B cell (primary cell): ENCODE measurements around the gene PDP2.

ENCODE experiments used
- EZH2 ChIP-seq: IDR thresholded peaks from 2 replicates; pipeline ENCODE4 v1.6.1; 2012; ENCODE audit warnings: borderline replicate concordance, low read depth, mild to moderate bottlenecking, moderate library complexity, low read length; ENCODE audit not compliant: insufficient read depth, poor library complexity, severe bottlenecking
- TF ChIP-seq, protein P1 (sequence below): fragments of 200-600 bp; IDR thresholded peaks from one replicate; pipeline ENCODE4 v1.8.0; 2022; ENCODE audit warnings: antibody characterized with exemption, mild to moderate bottlenecking

DNA sequence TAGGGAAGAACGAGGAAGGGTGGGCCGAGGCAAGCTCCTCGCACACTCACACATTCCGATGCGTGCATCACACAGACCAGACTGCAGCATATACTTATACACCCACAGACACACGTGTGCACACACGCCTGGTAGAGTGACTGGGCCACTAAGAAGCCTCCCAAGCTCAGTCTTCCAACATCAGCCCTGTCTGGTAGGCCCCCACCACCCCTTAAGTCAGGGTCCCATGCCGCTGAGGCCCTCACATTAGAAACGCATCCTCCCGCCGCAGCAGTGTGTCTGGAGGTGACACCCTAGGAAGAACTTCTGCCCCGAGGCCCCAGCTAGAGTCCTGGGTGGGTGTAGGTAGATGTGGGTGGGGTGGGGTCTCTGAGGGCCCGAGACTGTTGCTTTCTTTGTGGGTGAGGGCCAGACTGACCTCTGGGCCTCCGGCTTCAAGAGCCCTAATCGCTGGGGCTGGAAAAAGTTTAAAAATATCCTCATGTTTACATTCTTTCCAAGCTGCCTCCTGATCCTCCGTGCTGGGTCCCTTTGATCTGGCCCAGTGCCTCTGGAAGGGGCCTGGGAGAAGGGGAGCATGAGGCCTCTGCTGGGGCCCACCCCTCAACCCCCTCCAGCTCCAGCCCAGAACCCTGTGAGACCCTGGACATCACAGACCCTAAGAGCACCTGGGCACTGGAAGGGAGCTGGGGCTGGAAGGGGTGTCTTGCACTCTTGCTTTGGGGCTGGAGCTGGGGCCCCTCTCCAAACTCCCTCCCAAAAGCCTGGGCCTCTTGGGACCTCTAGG is 24.7 kb downstream of the PDP2 start:
- TF ChIP-seq, protein P1, sequence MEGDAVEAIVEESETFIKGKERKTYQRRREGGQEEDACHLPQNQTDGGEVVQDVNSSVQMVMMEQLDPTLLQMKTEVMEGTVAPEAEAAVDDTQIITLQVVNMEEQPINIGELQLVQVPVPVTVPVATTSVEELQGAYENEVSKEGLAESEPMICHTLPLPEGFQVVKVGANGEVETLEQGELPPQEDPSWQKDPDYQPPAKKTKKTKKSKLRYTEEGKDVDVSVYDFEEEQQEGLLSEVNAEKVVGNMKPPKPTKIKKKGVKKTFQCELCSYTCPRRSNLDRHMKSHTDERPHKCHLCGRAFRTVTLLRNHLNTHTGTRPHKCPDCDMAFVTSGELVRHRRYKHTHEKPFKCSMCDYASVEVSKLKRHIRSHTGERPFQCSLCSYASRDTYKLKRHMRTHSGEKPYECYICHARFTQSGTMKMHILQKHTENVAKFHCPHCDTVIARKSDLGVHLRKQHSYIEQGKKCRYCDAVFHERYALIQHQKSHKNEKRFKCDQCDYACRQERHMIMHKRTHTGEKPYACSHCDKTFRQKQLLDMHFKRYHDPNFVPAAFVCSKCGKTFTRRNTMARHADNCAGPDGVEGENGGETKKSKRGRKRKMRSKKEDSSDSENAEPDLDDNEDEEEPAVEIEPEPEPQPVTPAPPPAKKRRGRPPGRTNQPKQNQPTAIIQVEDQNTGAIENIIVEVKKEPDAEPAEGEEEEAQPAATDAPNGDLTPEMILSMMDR, result no peak
- no peak for TF ChIP-seq EZH2
